Measurements from ENCODE around the gene GPR158. TPM values are rescaled to one million over a fixed set of nuclear protein-coding genes. Genes with fewer than 3 reads are reported as not detected.
A peak's percentile ranks its signal among the peaks of the same experiment; 100 is the strongest.

The GPR158 gene
- total and polyA plus RNA-seq, 9 of the 15 experiments (the other 6 are each of a cell fraction or from before 2014, with no cell fraction given), result 4.0 to 7.6 (median 5.0) TPM

DNA sequence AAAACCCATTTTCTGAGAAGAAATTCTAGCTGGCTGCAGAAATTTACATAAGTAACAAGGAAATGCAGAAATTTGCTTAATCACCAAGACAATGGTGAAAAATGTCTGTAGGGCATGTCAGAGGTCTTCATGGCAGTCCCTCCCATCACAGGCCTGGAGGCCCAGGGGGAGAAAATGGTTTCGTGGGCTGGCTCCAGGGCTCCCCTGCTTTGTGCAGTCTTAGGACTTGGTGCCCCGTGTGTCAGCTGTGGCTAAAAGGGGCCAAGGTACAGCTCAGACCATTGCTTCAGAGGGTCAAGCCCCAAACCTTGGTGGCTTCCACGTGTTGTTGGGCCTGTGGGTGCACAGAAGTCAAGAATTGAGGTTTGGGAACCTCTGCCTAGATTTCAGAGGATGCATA is 215.9 kb downstream of the GPR158 start:
- Histone ChIP-seq H3K9me1 (ENCODE audit: control insufficient read depth, insufficient read depth, low read length) (no peaks in the 10 kb centered on the region), H3K27me3 (ENCODE audit: control insufficient read depth in 2 of 2, insufficient read depth in 2 of 2, low read length in 2 of 2) (no peaks in the 10 kb centered on the region), H3K4me3 (no peak overlapping the region), H3K36me3 (ENCODE audit: control insufficient read depth, insufficient read depth, low read length) (no peaks in the 10 kb centered on the region), H3K9me3 (replicated peaks; ENCODE audit: control insufficient read depth, insufficient read depth, low read depth, low read length) (no peaks in the 10 kb centered on the region), H3K9ac (ENCODE audit: insufficient read depth in 1 of 2, low read depth in 2 of 2, low read length in 2 of 2) (no peak overlapping the region), H3K27ac (ENCODE audit: extremely low read depth, low read depth, low read length) (no peak overlapping the region), H3K79me2 (ENCODE audit: control insufficient read depth, insufficient read depth, low read length) (no peaks in the 10 kb centered on the region), H4K20me1 (replicated peaks; ENCODE audit: control insufficient read depth, insufficient read depth, low read length) (no peaks in the 10 kb centered on the region), H2AFZ (ENCODE audit: low read depth, low read length) (no peak overlapping the region), H3K4me1 (replicated peaks in 1 of 2; ENCODE audit: control insufficient read depth in 2 of 2, insufficient read depth in 2 of 2, low read length in 2 of 2) (no peaks in the 10 kb centered on the region), H3K4me2 (ENCODE audit: insufficient read depth, low read length) (no peak overlapping the region)
- no TSS peak for BruUV-seq (replicated peaks)
- TF ChIP-seq FUS (optimal IDR thresholded peaks at IDR 0.05; ENCODE audit: low read depth, low read length), result no peak
- no peak for TF ChIP-seq ZNF583 (CRISPR knock-in tag; IDR thresholded peaks at IDR 0.05)
- TF ChIP-seq, protein P1, sequence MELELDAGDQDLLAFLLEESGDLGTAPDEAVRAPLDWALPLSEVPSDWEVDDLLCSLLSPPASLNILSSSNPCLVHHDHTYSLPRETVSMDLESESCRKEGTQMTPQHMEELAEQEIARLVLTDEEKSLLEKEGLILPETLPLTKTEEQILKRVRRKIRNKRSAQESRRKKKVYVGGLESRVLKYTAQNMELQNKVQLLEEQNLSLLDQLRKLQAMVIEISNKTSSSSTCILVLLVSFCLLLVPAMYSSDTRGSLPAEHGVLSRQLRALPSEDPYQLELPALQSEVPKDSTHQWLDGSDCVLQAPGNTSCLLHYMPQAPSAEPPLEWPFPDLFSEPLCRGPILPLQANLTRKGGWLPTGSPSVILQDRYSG (tag; conservative IDR thresholded peaks at IDR 0.05; ENCODE audit: low read depth), result no peak
- TF ChIP-seq ZFP1 (CRISPR knock-in tag; IDR thresholded peaks at IDR 0.05), result no peak
- TF ChIP-seq ZNF324 (CRISPR knock-in tag; IDR thresholded peaks at IDR 0.05), result no peak
- peak; percentile 47 for TF ChIP-seq ZFP36 (IDR thresholded peaks at IDR 0.05; ENCODE audit: low read depth, low read length, partially characterized antibody)
- in situ Hi-C loops (cut with MboI) (no loop called here), intact Hi-C loops (cut with micrococcal nuclease) (no loop called here)
- FAIRE-seq, result no peak
- ChIA-PET CTCF (ENCODE audit: low intra/inter-chr PET ratio) (no interaction called here), POLR2A (interaction anchor here (1.5 kb wide), 1 partner anchor 8 kb away, joined by 3 read pairs; no protein-coding TSS in a partner anchor)
- DNase-seq (ENCODE audit: extremely low read depth in 1 of 4, low spot score in 3 of 4), result no peak
- no peak for ATAC-seq
- WGBS (ENCODE audit: insufficient coverage, low coverage, missing lambda C conversion rate), result 7% methylated on average over 3 of the region's 3 CpGs

DNA sequence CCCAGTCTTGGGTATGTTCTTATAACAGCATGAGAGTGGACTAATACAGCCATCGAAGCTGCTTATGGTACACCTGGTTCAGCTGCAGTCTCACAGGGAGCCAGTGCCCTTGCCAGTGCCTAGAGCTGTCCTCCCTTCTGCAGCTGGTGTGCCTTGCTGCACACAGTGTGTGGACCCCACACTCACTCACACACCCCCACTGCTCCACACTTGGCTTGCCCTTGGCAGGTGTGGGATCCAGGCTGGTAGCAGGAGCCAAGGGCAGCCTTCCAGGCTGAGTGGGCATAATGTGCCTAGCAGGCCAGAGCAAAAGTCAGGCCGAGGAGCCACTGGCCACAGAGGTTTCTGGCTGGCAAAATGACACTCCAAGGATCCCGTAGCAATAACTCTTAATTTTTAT is 217.3 kb downstream of the GPR158 start:
- ATAC-seq (no peak), FAIRE-seq (no peak), DNase-seq (ENCODE audit: extremely low read depth in 1 of 4, low spot score in 3 of 4) (no peak)
- H3K9me1 ChIP-seq (ENCODE audit: control insufficient read depth, insufficient read depth, low read length), result no peaks in the 10 kb centered on the region
- no peak overlapping the region for H3K4me3 ChIP-seq
- no peaks in the 10 kb centered on the region for H3K4me1 ChIP-seq (replicated peaks in 1 of 2; ENCODE audit: control insufficient read depth in 2 of 2, insufficient read depth in 2 of 2, low read length in 2 of 2)
- H3K27me3 ChIP-seq (ENCODE audit: control insufficient read depth in 2 of 2, insufficient read depth in 2 of 2, low read length in 2 of 2), result no peaks in the 10 kb centered on the region
- no peak overlapping the region for H2AFZ ChIP-seq (ENCODE audit: low read depth, low read length)
- no TSS peak for BruUV-seq (replicated peaks)
- no peak overlapping the region for H3K9ac ChIP-seq (ENCODE audit: insufficient read depth in 1 of 2, low read depth in 2 of 2, low read length in 2 of 2)
- H3K36me3 ChIP-seq (ENCODE audit: control insufficient read depth, insufficient read depth, low read length), result no peaks in the 10 kb centered on the region
- WGBS (ENCODE audit: insufficient coverage, low coverage, missing lambda C conversion rate), result 0% methylated on average over 3 of the region's 3 CpGs
- CTCF ChIA-PET (ENCODE audit: low intra/inter-chr PET ratio), result no interaction called here
- POLR2A ChIA-PET, result no interaction called here
- no peak overlapping the region for H3K27ac ChIP-seq (ENCODE audit: extremely low read depth, low read depth, low read length)
- no peak overlapping the region for H3K4me2 ChIP-seq (ENCODE audit: insufficient read depth, low read length)
- no peaks in the 10 kb centered on the region for H3K79me2 ChIP-seq (ENCODE audit: control insufficient read depth, insufficient read depth, low read length)
- in situ Hi-C loops (cut with MboI), result no loop called here
- intact Hi-C loops (cut with micrococcal nuclease), result no loop called here
- no peaks in the 10 kb centered on the region for H3K9me3 ChIP-seq (replicated peaks; ENCODE audit: control insufficient read depth, insufficient read depth, low read depth, low read length)
- H4K20me1 ChIP-seq (replicated peaks; ENCODE audit: control insufficient read depth, insufficient read depth, low read length), result no peaks in the 10 kb centered on the region
- TF ChIP-seq, protein P2, sequence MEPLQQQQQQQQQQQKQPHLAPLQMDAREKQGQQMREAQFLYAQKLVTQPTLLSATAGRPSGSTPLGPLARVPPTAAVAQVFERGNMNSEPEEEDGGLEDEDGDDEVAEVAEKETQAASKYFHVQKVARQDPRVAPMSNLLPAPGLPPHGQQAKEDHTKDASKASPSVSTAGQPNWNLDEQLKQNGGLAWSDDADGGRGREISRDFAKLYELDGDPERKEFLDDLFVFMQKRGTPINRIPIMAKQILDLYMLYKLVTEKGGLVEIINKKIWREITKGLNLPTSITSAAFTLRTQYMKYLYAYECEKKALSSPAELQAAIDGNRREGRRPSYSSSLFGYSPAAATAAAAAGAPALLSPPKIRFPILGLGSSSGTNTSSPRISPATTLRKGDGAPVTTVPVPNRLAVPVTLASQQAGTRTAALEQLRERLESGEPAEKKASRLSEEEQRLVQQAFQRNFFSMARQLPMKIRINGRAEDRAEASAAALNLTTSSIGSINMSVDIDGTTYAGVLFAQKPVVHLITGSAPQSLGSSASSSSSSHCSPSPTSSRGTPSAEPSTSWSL (CRISPR knock-in tag; IDR thresholded peaks at IDR 0.05; ENCODE audit: borderline replicate concordance), result no peak
- TF ChIP-seq TOE1 (IDR thresholded peaks at IDR 0.05; ENCODE audit: borderline replicate concordance) (no peak), TOE1 (CRISPR knock-in tag; IDR thresholded peaks at IDR 0.05; ENCODE audit: borderline replicate concordance, low read depth) (no peak), HNRNPUL1 (IDR thresholded peaks at IDR 0.05; ENCODE audit: low read length) (no peak), ZNF24 (IDR thresholded peaks at IDR 0.05) (no peak), ZNF75A (CRISPR knock-in tag; IDR thresholded peaks at IDR 0.05) (no peak), SUPT5H (IDR thresholded peaks at IDR 0.05) (no peak), CHCHD3 (CRISPR knock-in tag; IDR thresholded peaks at IDR 0.05) (no peak), MED1 (CRISPR knock-in tag; IDR thresholded peaks at IDR 0.05; ENCODE audit: borderline replicate concordance) (no peak), TRIM28 (IDR thresholded peaks at IDR 0.05) (no peak), NBN (IDR thresholded peaks at IDR 0.05; ENCODE audit: low read depth) (no peak)
